Psoas muscle (tissue), 8 donors: ENCODE results near the gene ACTN1. TPM values are rescaled to one million over a fixed set of nuclear protein-coding genes. Genes with fewer than 3 reads are reported as not detected.

Experiments used
- ATAC-seq, 4 donors: fragments of 200-7000 bp; cut with Tn5 transposase; one replicate each; pipeline ENCODE4 v1.9.1; 2020; ENCODE audit warnings: moderate library complexity in 3 of 4, mild to moderate bottlenecking in 2 of 4
- DNase-seq, 2 donors: peaks; one replicate each; pipeline ENCODE4 v3.0.0-alpha.2; 2020
- H3K27ac ChIP-seq: fragments of 200-600 bp; one replicate; pipeline ENCODE4 v1.8.0; 2022
- H3K27me3 ChIP-seq, 3 donors: fragments of 200-600 bp in 1 of 3; one replicate each; pipeline versions ENCODE4 v1.6.1 to v1.8.0; 2013 to 2022; ENCODE audit warnings: low read length in 2 of 3, mild to moderate bottlenecking in 2 of 3, moderate library complexity in 1 of 3; ENCODE audit not compliant: insufficient read depth in 3 of 3
- H3K36me3 ChIP-seq, 2 donors: fragments of 200-600 bp in 1 of 2; one replicate each; pipeline versions ENCODE4 v1.6.1 to v1.8.0; 2013 to 2022; ENCODE audit warnings: low read depth in 1 of 2, mild to moderate bottlenecking in 1 of 2, moderate library complexity in 1 of 2; ENCODE audit not compliant: insufficient read depth in 1 of 2
- H3K4me1 ChIP-seq: fragments of 200-600 bp; one replicate; pipeline ENCODE4 v1.8.0; 2022
- H3K4me3 ChIP-seq: fragments of 200-600 bp; one replicate; pipeline ENCODE4 v1.8.0; 2022; ENCODE audit warnings: mild to moderate bottlenecking
- H3K9me3 ChIP-seq: fragments of 200-600 bp; one replicate; pipeline ENCODE4 v1.8.0; 2022
- CTCF ChIP-seq: fragments of 200-600 bp; IDR thresholded peaks from one replicate; pipeline ENCODE4 v1.8.0; 2022; ENCODE audit warnings: antibody characterized with exemption
- WGBS, 3 donors: extraction: QIAGEN DNeasy Blood & Tissue Kit; methylation state at CpG; one replicate each; pipeline versions ENCODE4 v1.1.6 to v1.1.7; 2013; 5-methylcytosine and 5-hydroxymethylcytosine counted together
- intact Hi-C, 2 donors: fragments of 100-400 bp; cut with DNase I; formaldehyde crosslinking; loops; one replicate each; pipeline versions ENCODE4 v1.11.0 to v1.14.2; 2022
- polyA plus RNA-seq, 3 donors: library from polyadenylated mRNA; stranded (reverse); fragments of 200-250 nt; gene quantifications; one replicate each; pipeline ENCODE4 v1.2.3, GENCODE V29; 2013
- total RNA-seq, 4 donors: library from RNA; stranded (reverse); fragmentation: NEBNext Ultra II Directional in 2 of 4; extraction: Animal tissue kit (Norgen Biotek cat#: 25700) in 2 of 4; gene quantifications; one replicate each; pipeline versions ENCODE4 v1.2.1 to v1.2.4, GENCODE V29; 2021 to 2023
- donor health status: healthy with polysubstance abuse.
- donor health status: DM: no; HTN: no; CAD: no; lungs with moderate emphysema.
- donor health status: Bipolar disorder and iron deficiency.
- donor health status: healthy.
- donor health status: DM: yes; HTN: yes; CAD: no.
- donor health status: DM: no; HTN: no; CAD: no.
- donor health status: DM: no; HTN: no; CAD: no.
- donor health status: DM: yes; HTN: yes; CAD: no.

The ACTN1 gene
- total and polyA plus RNA-seq, 7 donors: 5.8 to 23.7 (median 10.9) TPM

DNA sequence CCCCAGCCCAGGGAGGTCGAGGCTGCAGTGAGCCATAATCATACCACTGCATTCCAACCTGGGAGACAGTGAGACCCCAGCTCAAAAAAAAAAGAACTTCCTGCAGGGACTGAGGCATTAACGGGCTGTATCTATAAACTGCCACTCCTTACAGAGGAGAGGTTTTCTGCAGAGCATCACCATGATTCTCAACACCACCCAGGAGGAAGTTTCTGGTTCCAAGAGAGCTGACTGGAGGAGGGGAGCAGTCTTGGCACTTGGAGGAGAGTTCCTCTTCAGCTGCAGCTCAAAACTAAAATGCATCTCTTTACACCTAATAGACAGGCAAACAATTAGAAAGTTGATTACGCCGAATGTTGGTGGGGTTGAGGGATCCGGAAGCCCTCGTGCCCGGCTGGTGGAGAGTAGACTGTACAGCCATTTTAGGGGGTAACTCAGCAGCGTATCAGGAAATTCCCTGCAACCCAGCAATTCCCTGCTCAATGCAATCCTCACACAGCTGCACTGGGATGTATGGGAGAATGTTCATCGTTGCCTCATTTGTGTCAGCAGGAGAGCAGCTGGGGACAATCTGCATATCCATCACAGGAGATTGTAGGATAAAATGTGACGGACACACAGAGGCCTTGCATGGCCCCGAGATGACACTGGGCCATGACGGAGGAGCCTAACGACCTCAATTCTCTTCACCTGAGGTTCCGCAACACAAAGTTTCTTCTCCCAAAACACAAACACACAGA lies 36.6 kb downstream of the ACTN1 start:
- no peaks in the 10 kb centered on the region for H3K36me3 ChIP-seq
- intact Hi-C loops: no loop called here
- no peak overlapping the region for H3K27ac ChIP-seq
- no peaks in the 10 kb centered on the region for H3K9me3 ChIP-seq
- ATAC-seq (no peak), DNase-seq (no peak)
- no peak for TF ChIP-seq CTCF
- peaks cover 51% of the 10 kb centered on the region for H3K4me1 ChIP-seq
- no peaks in the 10 kb centered on the region for H3K27me3 ChIP-seq
- 70 to 81% (median 72%) methylated on average over 14 of the region's 14 CpGs for WGBS, 3 donors
- no peak overlapping the region for H3K4me3 ChIP-seq

DNA sequence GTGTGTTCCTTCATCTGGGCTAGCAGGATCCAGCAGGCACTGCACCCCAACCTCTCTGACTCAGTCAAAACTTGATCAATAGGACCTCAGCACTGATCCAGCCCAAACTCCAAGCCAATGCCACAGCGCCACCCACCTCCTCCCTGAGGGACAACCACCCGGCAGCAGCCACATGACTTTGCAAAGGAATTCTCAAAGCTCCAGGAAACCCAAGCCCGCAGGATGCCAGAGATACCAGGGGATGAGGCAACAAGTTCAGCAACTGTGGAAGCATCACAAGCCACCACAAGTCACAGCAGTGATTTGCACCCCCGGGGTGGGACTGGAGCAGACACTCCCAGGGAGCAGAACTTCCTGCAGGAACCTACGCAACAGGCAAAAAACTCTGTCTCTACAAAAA lies 37.3 kb downstream of the ACTN1 start:
- Histone ChIP-seq H3K4me1 (peaks cover 53% of the 10 kb centered on the region), H3K9me3 (no peaks in the 10 kb centered on the region), H3K27me3 (no peaks in the 10 kb centered on the region), H3K27ac (no peak overlapping the region), H3K4me3 (no peak overlapping the region), H3K36me3 (no peaks in the 10 kb centered on the region)
- ATAC-seq (peak; percentile 63 to 75 (median 68)), DNase-seq (peak in 1 of 2 donors; percentile 47)
- WGBS, 3 donors: 28 to 41% (median 36%) methylated on average over 5 of the region's 5 CpGs
- intact Hi-C loops: no loop called here
- TF ChIP-seq CTCF: peak; percentile 29

DNA sequence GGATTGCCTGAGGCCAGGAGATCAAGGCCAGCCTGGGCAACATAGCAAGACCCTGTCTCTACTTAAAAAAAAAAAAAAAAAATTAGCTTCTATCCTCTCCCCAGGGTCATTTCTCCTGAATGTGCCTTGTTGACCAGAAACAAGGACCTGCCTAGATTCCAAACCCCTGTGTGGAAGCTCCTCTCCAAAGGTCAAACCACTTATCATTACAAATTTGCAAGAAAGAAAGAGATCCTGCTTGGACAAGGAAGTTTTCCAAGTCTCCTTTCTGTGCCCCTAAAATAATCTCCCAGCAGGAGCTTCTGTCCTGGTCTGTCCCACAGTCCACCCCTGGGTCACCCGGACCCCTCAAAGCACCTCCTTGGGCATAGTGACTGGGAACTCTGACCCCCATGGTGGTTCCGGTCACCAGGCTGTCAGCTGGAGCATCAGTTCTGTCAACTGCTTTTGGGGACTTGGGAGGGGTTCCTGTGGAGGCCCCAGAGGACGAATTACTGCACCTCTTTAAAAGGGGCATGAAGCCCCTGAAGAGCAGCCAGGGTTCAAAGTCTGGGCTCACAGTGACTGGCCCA lies 38.4 kb downstream of the ACTN1 start:
- no peak overlapping the region for H3K4me3 ChIP-seq
- DNase-seq: no peak
- intact Hi-C loops: no loop called here
- no peak for TF ChIP-seq CTCF
- no peak for ATAC-seq
- H3K9me3 ChIP-seq: no peaks in the 10 kb centered on the region
- H3K4me1 ChIP-seq: peaks cover 54% of the 10 kb centered on the region
- WGBS, 3 donors: 84 to 90% (median 86%) methylated on average over 3 of the region's 3 CpGs
- peak overlapping the region; percentile 54 for H3K27ac ChIP-seq
- H3K36me3 ChIP-seq: no peaks in the 10 kb centered on the region
- H3K27me3 ChIP-seq: no peaks in the 10 kb centered on the region

- DNase-seq: peak; percentile 58 to 68
- Histone ChIP-seq H3K9me3 (no peaks in the 10 kb centered on the region), H3K36me3 (no peaks in the 10 kb centered on the region), H3K4me1 (peaks cover 50% of the 10 kb centered on the region), H3K27me3 (no peaks in the 10 kb centered on the region), H3K27ac (peak overlapping the region; percentile 54), H3K4me3 (no peak overlapping the region)
- no peak for TF ChIP-seq CTCF
- 41 to 52% (median 44%) methylated on average over 9 of the region's 9 CpGs for WGBS, 3 donors
- peak; percentile 36 to 59 (median 52) for ATAC-seq
- intact Hi-C loops: no loop called here
Measured at GRCh38 chr14:68939893-68940613, 39.0 kb downstream of the ACTN1 start.
